ENCODE measurements around the gene RAVER1.
A peak's percentile ranks its signal among the peaks of the same experiment; 100 is the strongest.
"Not testable (repeated sequence)": the region's sequence is repeated elsewhere in the genome, so short reads cannot be mapped to it uniquely, and the experiment has no call there.

RAVER1 gene

GRCh38 chr19:10290357-10290875, 42.9 kb downstream of the RAVER1 start:
- no peak for DNase-seq (ENCODE audit: low read depth)

DNA sequence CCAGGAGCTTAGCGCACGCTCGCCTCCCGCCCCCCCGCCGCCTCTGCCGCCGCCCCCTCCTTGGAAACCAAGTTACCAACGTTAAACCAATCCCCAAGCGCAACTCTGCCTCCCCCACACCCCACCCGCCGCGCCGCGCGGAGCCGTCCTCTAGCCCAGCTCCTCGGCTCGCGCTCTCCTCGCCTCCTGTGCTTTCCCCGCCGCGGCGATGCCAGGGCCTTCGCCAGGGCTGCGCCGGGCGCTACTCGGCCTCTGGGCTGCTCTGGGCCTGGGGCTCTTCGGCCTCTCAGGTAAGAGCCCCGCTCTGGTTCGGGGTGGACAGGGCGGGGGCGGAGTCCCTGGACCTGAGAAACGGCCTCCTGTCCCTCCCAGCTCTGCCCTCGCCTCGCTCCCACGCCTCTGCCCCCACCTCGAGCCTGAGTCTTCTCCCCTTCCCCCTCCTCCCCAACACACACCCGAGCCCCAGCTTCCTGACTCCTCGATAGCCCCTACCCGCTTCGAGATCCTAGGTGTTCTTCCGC, 43.4 kb downstream of the RAVER1 start, which contains the start of gene ICAM5:
Gene ICAM5, plus strand, starts transcription at position 117 of the 521 bp plus-strand sequence. Its CDS starts 92 bp downstream, at position 209.
- DNase-seq (ENCODE audit: low read depth), result no peak

GRCh38 chr19:10289167-10289835, 44.0 kb downstream of the RAVER1 start:
- peak; percentile 46 for DNase-seq (ENCODE audit: low read depth)

- no peak for DNase-seq (ENCODE audit: low read depth)
Measured at GRCh38 chr19:10288662-10289166, 44.6 kb downstream of the RAVER1 start.

- DNase-seq (ENCODE audit: low read depth), result no peak
Measured at GRCh38 chr19:10286803-10287737, 46.3 kb downstream of the RAVER1 start, which contains the start of gene ICAM4. Gene ICAM4 (plus strand): TSS chr19:10286955. CDS start chr19:10287013, 58 bp downstream.

DNA sequence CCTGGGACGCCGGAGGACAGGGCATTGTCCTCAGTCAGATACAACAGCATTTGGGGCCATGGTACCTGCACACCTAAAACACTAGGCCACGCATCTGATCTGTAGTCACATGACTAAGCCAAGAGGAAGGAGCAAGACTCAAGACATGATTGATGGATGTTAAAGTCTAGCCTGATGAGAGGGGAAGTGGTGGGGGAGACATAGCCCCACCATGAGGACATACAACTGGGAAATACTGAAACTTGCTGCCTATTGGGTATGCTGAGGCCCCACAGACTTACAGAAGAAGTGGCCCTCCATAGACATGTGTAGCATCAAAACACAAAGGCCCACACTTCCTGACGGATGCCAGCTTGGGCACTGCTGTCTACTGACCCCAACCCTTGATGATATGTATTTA, 47.9 kb downstream of the RAVER1 start:
- DNase-seq (ENCODE audit: low read depth), result no peak

DNA sequence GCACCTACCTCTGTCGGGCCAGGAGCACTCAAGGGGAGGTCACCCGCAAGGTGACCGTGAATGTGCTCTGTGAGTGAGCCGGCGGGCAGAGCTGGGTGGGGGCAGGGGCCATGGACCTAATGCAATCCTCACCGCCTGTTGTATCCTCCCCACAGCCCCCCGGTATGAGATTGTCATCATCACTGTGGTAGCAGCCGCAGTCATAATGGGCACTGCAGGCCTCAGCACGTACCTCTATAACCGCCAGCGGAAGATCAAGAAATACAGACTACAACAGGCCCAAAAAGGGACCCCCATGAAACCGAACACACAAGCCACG, 48.4 kb downstream of the RAVER1 start:
- no peak for DNase-seq (ENCODE audit: low read depth)

- DNase-seq (ENCODE audit: low read depth), result no peak
Measured at GRCh38 chr19:10284065-10284959, 49.0 kb downstream of the RAVER1 start.

GRCh38 chr19:10283301-10284064, 49.8 kb downstream of the RAVER1 start:
- no peak for DNase-seq (ENCODE audit: low read depth)

DNA sequence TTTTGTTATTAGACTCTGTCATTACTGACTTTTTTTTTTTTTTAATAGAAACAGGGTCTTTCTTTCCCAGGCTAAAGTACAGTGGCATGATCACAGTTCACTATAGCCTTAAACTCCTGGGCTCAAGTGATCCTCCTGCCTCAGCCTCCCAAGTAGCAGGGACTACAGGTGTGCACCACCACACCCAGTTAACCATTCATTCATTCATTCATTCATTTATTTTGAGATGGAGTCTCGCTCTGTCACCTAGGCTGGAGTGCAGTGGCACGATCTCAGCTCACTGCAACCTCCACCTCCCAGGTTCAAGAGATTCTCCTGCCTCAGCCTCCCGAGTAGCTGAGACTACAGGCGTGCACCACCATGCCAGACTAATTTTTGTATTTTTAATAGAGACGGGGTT, 51.3 kb downstream of the RAVER1 start:
- DNase-seq (ENCODE audit: low read depth), result not testable (repeated sequence)

GRCh38 chr19:10279737-10280442, 53.4 kb downstream of the RAVER1 start:
- DNase-seq (ENCODE audit: low read depth), result no peak

DNA sequence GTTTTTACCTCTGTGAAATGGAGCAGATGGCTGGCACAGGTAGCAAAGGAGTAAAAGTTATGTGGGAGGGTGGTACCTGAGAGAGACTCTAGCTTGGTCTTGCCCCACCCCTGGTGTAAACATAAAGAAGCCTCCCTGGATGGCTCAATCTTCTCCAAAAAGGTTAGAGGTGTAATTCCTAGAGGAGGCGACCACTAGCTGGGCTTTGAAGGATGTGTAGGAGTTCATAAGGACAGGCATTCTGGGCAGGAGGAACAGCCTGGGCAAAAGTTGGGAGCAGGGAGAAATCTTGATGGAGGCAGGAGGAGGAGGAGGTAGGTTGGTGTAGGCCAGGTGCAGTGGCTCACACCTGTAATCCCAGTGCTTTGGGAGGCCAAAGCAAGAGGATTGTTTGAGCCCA, 54.4 kb downstream of the RAVER1 start:
- no peak for DNase-seq (ENCODE audit: low read depth)

DNA sequence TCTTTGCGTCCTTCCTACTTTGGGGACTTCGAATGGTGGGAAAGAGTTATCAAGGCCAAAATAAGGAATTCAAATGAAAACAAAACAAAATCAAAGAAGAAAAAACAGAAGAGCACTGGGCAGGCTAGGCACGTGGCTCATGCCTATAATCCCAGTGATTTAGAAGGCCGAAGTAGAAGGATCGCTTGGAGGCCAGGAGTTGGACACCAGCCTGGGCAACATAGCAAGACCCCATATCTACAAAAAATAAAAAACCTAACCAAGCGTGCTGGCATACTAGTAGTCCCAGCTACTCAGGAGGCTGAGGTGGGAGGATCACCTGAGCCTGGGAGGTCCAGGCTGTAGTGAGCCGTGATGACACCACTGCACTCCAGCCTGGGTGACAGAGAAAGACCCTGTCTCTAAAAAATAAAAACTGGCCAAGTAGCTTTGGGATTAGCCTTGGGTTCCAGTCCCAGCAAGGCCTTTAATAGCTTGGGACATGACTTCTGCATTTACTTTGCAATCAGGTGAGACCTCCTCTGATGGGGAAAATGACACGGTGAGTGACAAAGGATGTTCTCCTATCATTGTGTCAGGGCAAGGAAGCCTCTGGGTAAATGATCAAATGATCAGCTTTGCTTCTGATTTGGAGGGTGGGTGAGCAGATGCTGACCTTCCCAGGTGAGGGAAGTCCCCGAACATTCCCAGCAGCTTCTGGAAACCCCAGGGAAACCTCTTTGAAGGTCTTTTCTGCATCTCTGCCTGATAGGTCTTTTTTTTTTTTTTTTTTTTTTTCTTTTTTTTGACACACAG, 55.3 kb downstream of the RAVER1 start:
- no peak for DNase-seq (ENCODE audit: low read depth)

DNA sequence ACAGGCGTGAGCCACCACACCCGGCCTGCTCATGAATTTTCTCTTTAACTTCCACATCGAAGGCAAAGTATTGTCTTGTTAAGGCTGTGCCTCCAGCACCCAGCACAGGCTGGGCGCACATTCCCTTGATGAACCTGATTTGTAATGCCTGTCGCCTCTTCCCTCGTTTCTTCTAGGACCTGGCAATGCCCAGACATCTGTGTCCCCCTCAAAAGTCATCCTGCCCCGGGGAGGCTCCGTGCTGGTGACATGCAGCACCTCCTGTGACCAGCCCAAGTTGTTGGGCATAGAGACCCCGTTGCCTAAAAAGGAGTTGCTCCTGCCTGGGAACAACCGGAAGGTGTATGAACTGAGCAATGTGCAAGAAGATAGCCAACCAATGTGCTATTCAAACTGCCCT, 58.7 kb downstream of the RAVER1 start:
- DNase-seq (ENCODE audit: low read depth), result no peak

GRCh38 chr19:10271543-10272086, 61.7 kb downstream of the RAVER1 start:
- DNase-seq (ENCODE audit: low read depth), result no peak

- peak; percentile 57 for DNase-seq (ENCODE audit: low read depth)
Measured at GRCh38 chr19:10270616-10271394, 62.5 kb downstream of the RAVER1 start, which contains the start of gene ICAM1. Gene ICAM1 (plus strand): TSS chr19:10271120. CDS start chr19:10271160, 40 bp downstream.

- DNase-seq (ENCODE audit: low read depth), result peak; percentile 48
Measured at GRCh38 chr19:10270180-10270615, 63.1 kb downstream of the RAVER1 start.
